NCI-H2196 (cell line): ENCODE data around the gene ZNF837.
"Not testable (repeated sequence)": the region's sequence is repeated elsewhere in the genome, so short reads cannot be mapped to it uniquely, and the experiment has no call there.

Experiments
- DNase-seq: peaks from one replicate; lab custom pipeline; 2025; ENCODE audit not compliant: unreplicated experiment; lab: John Stamatoyannopoulos, UW

Gene ZNF837

DNA sequence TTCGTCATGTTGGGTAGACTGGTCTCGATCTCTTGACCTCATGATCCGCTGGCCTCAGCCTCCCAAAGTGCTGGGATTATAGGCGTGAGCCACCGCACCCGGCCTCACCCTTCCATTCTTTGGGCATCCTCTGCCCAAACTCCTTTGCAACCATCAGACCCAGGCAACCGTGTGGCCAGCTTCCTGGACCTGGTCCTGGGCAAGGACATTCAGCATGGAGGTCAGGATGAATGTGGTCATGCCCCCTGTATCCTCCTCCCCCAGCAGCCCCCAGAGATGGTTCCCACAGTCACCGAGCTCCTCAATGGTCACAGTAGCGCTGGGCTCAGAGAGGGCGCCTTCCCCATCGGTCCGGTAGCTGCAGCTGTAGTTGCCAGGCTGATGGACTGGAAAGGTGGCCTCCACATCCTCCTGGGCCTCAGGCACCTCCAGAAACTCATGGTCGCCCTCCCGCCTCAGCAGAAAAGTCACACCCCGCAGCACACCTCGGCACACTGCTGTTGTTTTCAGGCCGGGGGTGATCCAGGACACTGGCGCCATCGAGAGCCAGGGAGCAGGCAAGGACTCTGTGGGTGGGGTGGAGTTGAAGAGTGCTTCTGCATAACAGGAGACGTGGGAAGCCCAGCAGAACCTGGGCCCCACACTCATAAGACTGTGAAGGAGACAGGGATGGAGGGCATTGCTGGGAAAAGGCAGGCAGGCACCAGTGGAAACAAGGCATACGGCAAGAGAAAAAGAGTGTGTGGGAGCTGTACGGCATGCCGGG, 28.7 kb downstream of the ZNF837 start:
- DNase-seq: no peak

DNA sequence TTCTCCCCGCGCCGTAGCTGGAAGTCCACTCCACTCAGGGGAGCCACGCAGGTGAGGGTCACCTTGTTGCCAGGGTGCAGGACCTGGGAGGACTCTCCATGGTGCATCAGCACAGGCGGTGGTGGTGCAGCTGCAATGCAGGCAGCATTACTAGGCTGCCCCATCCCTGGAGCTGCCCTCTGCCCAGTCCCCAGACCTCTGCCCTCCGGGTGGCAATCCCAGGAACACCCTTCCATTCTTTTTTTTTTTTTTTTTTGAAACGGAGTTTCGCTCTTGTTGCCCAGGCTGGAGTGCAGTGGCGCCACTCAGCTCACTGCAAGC, 29.3 kb downstream of the ZNF837 start:
- DNase-seq: no peak

DNA sequence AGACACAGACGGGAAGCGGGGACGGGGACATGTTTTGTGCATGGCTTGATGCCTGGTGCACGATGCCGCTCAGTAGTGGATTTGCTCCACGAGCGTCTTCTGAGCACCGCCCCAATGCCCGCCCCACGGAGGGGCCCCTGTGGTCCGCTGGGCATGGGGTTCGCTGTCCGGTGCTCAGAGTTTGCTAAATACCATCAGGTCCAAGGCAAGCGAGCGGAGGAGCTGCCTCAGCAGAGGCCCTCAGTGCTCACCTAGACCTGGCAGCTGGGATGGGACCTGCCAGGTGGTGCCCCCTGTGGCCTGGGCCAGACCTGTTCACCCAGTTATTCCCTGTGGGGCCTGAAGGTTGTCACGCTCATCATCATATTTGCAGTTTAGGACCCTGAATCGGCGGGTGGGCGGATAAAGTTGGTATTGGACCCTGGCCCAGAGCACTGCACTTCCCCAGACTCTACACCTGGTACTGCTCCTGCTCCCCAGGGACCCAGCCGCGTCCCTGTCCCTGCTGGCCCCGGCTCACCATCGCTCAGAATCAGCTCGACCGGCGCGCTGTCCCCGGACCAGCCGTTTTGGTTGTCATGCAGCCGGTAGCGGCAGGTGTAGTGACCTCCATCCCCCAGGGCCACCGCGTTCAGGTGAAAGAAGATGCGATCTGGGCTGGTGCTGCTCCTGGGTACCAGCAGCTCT, 29.8 kb downstream of the ZNF837 start:
- no peak for DNase-seq

DNA sequence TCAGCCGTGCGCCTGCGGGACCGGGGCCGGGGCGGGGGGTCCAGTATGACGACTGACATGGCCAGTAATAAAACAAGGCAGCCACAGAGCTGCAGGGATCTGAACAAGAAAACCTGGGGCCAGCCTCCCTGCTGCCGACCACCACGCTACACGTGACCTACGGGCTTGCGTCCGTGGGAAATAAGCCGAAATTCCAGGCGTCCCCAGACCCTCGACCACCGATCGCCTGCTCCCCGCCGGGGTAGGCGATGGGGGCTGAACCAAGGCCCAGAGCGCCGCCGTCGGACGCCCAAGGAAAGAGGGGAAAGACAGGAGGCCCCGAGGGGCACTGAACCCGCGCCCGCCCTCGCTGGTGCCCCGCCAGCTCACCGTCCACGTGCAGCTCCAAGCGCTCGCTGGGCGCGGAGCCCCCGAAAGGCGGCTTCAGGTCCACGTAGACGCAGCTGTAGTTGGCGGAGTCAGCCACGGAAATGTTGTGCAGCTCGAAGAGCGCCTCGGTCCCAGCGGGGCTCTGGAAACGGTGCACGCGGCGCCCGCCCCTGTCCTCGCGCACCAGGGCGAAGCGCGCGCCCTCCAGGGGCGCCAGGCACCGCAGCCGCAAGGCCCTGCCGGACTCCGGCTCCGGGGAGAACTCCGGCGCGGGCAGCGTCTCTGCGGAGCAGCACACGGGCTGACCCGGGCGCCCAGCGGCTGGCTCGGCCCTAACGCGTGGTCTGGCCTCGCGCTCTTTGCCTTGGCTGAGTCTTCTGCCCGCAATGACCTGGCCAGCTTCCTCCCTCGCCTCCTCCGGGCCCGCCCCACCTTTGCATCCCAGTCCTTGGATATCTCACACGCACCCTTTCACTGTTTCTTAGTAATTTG, 30.6 kb downstream of the ZNF837 start:
- DNase-seq: no peak

DNA sequence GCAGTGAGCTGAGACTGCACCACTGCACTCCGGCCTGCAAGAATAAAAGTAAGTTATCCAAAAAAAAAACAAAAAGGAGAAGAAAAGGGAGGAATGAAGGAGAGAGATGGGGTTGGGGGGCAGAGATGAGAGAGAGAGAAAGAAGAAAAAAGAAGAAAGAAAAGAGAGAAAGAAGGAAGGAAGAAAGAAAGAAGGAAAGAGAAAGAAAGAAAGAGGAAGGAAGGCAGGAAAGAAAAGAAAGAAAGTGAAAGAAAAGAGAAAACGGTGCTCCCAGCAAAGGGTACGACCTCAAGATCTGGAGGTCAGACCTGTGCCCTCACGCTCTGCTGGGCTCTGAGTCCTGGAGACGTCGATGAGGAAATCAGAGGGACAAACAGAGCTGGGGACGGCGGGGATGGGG, 31.2 kb downstream of the ZNF837 start:
- no peak for DNase-seq

DNA sequence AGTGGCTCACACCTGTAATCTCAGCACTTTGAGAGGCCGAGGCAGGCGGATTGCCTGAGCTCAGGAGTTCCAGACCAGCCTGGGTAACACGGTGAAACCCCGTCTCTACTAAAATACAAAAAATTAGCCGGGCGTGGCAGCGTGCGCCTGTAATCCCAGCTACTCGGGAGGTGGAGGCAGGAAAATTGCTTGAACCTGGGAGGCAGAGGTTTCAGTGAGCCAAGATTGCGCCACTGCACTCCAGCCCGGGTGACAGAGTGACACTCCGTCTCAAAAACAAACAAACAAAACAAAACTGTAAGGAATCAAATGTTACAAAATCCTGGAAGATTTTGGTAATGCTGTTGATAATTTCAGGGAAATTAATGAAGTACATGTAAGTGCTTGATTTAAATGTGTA, 32.8 kb downstream of the ZNF837 start:
- not testable (repeated sequence) for DNase-seq

DNA sequence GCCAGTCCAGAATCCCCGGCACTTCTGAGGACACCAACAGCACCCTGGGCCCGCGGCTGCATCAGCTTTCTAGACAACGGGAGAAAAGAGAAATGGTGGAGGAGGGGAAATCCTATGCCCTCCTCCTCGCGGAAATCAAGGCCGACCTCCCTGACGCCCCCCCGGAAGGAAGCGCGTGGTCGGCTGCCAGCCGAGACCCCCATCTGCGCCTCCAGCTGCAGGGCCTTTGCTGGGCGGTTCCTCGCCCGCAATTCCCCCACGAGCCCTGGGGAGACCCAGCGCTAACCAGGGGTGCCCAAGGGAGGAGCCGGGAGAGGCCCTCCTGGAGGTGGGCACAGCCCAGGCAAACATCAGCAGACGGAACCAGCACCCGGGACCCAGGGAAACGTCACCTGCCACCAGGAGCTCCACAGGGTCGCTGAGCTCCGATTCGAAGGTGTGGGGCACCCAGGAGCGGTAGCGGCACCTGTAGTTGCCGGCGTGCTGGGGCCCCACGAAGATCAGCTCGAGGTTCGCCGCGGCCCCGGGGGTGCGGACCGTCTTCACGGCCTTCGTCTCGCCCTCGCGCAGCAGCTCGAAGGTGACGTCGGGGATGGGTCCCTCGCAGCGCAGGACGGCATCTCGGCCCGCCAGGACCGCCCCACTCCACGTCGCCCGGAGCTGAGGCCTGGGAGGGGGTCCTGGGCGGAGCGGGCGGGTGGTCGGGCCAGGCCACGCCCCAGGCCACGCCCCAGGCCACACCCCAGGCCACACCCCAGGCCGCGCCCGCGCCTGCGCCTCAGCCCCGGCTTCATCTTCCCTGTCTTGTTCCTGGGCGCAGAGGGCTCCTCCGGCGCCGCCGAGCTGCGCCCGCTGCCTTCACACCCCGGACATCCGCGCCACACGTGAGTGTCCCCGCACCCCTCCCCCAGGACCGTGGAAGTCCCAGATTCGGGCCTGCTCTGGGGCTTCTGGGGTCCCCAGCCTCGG, 33.6 kb downstream of the ZNF837 start:
- DNase-seq: peak; percentile 28

DNA sequence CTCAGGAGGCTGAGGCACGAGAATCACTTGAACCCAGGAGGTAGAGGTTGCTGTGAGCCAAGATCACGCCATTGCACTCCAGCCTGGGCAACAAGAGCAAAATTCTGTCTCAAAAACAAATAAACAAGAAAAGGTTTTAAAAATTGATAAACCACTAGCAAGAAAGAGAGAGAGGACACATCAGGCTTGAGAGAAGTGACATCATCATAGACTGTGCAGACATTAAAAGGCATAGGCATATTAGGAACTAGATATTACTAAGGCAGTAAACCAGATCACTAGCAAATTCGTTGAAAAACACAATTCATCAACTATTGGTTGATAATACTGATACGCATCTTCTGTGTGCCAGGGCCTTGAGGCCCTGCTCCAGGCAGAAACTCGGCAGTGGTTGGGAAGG, 35.3 kb downstream of the ZNF837 start:
- no peak for DNase-seq

DNA sequence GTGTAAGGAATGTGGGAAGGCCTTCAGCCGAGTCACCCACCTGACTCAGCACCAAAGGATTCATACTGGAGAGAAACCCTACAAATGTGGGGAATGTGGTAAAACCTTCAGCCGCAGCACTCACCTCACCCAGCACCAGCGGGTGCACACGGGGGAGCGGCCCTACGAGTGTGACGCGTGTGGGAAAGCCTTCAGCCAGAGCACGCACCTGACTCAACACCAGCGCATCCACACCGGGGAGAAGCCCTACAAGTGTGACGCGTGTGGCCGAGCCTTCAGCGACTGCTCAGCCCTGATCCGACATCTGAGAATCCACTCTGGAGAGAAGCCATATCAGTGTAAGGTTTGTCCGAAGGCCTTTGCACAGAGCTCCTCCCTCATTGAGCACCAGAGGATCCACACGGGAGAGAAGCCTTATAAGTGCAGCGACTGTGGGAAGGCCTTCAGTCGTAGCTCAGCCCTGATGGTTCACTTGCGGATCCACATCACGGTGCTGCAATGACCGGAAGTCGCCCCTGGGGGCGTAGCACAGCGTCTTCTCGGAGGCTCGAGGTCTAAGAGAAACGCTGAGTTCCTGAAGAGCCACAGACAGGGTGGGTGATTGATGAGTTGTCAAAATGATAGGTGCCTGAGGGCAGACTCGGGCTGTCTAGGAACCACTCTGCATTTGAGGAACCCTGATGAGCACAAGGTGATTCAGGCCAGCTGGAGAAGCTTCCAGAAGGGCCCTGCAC, 41.8 kb downstream of the ZNF837 start:
- no peak for DNase-seq

DNA sequence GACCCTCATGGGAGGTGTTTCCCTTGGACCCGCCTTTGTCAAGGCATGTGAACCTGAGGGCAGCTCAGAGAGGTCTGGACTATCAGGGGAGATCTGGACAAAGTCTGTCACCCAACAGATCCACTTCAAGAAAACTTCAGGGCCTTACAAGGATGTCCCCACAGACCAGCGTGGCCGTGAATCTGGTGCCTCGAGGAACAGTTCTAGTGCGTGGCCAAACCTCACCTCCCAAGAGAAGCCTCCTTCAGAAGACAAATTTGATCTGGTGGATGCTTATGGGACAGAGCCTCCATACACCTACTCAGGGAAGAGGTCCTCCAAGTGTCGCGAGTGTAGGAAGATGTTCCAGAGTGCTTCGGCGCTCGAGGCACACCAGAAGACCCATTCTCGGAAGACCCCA, 42.5 kb downstream of the ZNF837 start:
- DNase-seq: no peak

DNA sequence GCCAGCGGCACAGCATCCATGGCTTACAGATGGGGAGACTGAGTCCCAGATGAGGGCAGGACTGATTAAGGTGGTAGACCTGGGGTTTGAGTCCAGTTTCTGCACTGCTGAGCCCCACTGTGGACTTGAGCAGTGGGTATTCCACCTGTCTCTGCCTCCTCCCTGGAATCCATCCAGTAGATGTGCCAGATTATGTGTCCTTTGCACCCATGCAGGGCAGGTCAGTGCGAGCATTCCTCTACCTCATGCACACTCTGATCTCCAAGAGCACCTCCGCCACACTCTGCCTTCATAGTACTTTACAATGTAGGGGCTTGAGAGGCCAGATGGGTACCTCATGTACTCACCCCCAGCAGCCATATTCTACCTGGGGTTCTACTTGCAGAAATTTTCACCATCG, 44.0 kb downstream of the ZNF837 start:
- DNase-seq: no peak

DNA sequence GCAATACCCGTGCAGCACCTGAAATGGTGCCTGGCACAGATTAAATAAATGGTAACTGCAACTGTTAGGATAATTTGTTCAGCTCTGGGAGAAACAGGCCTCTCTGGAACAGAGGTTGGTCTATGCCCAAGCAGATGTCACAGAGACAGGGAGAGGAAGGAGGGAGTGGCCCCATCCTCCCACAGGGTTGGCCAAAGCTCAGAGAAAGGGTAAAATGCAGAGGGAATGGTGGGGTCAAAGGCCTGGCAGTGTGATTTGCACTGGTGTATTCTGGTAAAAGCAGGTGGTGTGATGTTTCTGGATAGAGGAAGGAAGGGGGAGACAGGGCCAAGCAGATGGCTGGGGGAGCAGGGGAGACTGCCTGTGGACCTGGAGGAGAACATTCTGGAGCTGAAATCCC, 44.6 kb downstream of the ZNF837 start:
- no peak for DNase-seq

DNA sequence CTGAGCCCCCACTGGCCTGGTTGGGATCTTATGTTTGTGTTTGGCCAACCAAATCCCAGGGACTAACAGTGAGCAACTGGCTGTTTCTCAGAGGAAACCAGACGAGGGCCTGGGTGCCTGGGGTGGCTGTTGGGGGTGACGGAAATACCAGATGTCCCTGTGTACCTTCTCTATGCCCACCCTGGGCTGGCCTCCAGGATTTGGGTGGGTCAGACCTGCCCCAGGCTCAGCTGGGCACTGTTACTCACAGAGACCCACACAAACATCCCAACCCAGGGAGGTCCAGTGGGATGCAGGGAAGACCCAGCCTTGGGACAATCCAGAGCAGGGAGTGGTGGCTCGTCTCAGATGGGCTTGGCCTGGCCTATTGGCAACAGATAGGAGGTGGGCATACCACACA, 45.2 kb downstream of the ZNF837 start:
- DNase-seq: no peak

DNA sequence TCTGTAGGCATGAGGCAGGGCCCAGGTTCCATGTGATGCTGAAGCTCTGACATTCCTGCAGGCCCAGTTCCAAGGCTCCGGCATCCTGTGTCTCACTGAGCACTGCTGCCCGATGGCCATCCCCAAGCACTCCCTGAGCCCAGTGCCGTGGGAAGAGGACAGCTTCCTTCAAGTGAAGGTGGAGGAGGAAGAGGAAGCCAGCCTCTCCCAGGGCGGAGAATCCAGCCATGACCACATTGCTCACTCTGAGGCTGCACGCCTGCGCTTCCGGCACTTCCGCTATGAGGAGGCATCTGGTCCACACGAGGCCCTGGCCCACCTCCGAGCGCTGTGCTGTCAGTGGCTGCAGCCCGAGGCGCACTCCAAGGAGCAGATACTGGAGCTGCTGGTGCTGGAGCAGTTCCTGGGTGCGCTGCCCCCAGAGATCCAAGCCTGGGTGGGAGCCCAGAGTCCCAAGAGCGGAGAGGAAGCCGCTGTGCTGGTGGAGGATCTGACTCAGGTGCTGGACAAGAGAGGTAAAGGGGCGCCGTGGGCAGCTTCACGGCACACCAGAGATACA, 46.1 kb downstream of the ZNF837 start:
- DNase-seq: no peak

DNA sequence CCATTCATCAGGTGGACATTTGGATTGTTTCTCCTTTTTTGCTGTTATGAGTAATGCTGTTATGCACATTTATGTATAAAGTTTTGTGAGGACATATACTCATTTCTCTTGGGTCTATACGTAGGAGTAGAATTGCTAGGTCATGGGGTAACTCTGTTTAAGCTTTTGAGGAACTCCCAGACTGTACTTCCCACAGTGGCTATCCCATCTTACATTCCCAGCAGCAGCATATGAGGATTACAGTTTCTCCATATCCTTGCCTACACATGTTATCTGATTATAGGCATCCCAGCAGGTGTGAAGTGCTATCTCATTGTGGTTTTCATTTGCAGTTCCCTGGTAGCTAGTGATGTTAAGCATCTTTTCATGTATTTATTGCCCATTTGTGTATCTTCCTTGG, 48.1 kb downstream of the ZNF837 start:
- no peak for DNase-seq

DNA sequence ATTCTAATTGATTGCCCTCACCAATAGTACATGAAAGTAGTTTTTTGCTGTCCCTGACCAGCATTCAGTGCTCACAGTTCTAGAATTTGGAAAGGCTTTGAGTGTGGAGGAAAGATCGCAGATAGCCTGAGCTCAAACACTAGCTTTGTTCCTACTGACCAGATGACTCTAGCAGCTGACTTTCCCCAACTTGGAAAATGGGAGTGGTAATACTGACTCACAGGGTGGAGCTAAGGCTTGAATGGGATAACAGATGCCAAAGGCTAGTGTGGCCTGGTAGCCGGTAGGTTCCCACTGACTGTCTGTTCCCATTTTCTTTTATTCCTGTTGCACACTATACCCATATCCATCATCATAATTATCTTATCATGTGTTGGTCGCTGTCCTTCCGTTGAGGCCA, 50.4 kb downstream of the ZNF837 start:
- DNase-seq: no peak

DNA sequence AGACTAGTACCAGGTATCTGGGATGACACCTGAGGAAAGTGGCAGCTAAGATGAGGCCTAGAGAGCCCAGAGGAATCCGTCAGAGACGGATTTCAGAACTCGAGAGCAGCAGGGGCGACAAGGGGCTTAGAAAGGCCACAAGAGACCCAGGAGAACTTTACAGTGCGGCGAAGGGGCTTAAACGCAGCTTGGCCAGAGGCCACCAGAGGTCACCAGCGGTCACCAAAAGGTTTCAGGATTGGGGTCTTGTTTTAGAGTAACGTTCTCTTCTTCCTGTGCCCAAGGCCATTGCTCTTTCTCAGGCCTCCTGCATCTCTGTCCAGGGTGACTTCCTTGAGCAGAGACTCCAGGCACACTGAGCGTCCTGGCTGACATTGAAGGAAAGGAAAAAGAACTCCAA, 51.8 kb downstream of the ZNF837 start:
- DNase-seq: no peak

DNA sequence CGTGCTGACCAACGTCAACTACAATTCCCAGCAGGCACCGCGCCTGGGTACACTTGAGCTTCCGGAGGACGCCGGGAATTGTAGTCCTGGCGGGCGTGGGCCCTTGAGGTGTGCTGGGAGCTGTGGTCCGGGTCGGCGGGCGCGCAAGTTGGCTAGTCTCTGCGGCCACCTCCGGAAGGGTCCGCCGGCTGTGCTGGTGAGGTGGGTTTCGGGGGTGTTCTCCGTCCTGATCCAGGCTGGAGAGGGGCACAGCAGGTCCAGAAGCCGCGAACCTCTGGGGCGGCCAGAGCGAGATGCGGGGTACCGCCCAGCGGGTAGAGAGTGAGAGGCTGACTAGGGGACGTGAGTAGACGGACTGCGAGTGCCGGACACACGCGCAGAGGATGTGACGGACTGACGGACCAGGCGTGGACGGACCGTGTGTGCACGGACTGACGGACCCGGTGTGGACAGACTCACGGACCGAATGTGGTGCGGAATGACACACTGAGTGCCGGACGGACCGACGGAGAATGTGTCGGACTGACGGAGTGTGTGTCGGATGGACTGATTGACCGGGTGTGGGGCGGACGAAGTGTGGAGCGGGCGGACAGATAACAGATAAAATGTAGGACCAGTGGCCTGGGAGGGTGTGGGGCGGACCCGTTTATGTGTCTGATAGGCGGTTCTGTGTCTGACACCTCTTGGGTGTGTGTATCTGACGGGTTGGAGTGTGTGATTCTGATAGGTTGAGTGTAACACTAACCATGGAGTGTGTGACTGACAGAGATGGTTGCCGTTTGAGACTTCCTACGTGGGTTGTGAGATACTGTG, 53.7 kb downstream of the ZNF837 start, which contains the start of gene ZSCAN22:
Gene ZSCAN22 (plus strand): TSS at position 81 of the 813 bp plus-strand sequence. CDS start 7,809 bp downstream, outside the sequence.
- DNase-seq: peak; percentile 93

DNA sequence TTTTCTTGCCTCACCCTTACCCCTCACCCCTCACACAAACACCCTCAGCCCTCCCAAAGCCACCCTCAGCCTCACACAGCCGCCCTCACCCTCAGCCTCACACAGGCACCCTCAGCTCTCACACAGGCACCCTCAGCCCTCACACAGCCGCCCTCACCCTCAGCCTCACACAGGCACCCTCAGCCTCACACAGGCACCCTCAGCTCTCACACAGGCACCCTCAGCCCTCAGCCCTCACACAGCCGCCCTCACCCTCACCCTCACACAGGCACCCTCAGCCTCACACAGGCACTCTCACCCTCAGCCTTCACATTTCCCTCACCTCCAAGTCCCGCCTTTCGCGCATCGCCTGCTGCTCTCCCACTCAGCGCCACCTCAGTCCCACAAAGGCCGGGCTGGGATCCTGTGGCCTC, 54.3 kb downstream of the ZNF837 start:
- no peak for DNase-seq
